DLD1 (cell line): ENCODE measurements around the gene PRR35.

Source experiments
- in situ Hi-C: cut with HindIII; loops from 2 replicates; pipeline ENCODE4 v1.10.0; 2017; ENCODE audit warnings: low sequenced_read_pairs

PRR35 gene

GRCh38 chr16:560204-560700 lies at the start of gene PRR35:
PRR35 (plus strand) TSS chr16:560394; CDS start chr16:563295, 2,901 bp downstream.
- in situ Hi-C loops: no loop called here

GRCh38 chr16:512802-513201 lies 47.4 kb upstream of the PRR35 start:
- in situ Hi-C loops: no loop called here

- in situ Hi-C loops: no loop called here
These were observed 46.2 kb upstream of the PRR35 start for GRCh38 chr16:513950-514349.

GRCh38 chr16:515175-515938 lies 44.8 kb upstream of the PRR35 start:
- in situ Hi-C loops: no loop called here

GRCh38 chr16:515939-516226 lies 44.3 kb upstream of the PRR35 start:
- in situ Hi-C loops: no loop called here

GRCh38 chr16:516301-516700 lies 43.9 kb upstream of the PRR35 start:
- in situ Hi-C loops: no loop called here

- in situ Hi-C loops: no loop called here
These were observed 41.3 kb upstream of the PRR35 start for GRCh38 chr16:518858-519257.

- in situ Hi-C loops: no loop called here
These were observed 40.8 kb upstream of the PRR35 start for GRCh38 chr16:519425-519824.

GRCh38 chr16:519841-520687 lies 40.1 kb upstream of the PRR35 start:
- in situ Hi-C loops: no loop called here

GRCh38 chr16:520847-521246 lies 39.3 kb upstream of the PRR35 start:
- in situ Hi-C loops: no loop called here

GRCh38 chr16:521381-522210 lies 38.6 kb upstream of the PRR35 start:
- in situ Hi-C loops: no loop called here

GRCh38 chr16:522320-523096 lies 37.7 kb upstream of the PRR35 start:
- in situ Hi-C loops: no loop called here

- in situ Hi-C loops: no loop called here
These were observed 37.0 kb upstream of the PRR35 start for GRCh38 chr16:523097-523741.

GRCh38 chr16:524274-525040 lies 35.7 kb upstream of the PRR35 start:
- in situ Hi-C loops: no loop called here

GRCh38 chr16:525123-525519 lies 35.1 kb upstream of the PRR35 start:
- in situ Hi-C loops: no loop called here

GRCh38 chr16:525520-526180 lies 34.5 kb upstream of the PRR35 start:
- in situ Hi-C loops: no loop called here

GRCh38 chr16:526181-527014 lies 33.8 kb upstream of the PRR35 start:
- in situ Hi-C loops: no loop called here
